ENCODE measurements around the gene TAGLN.

- TF ChIP-seq NR1H2 (CRISPR knock-in tag; IDR thresholded peaks at IDR 0.05): no peak
- no peak for TF ChIP-seq CTCF (IDR thresholded peaks at IDR 0.05)
- no peak for TF ChIP-seq ZNF121 (CRISPR knock-in tag; IDR thresholded peaks at IDR 0.05)
- TF ChIP-seq CREB1 (CRISPR knock-in tag; IDR thresholded peaks at IDR 0.05): no peak
- no peak for TF ChIP-seq SP1 (CRISPR knock-in tag; conservative IDR thresholded peaks at IDR 0.05)
- no peak for TF ChIP-seq ETV6 (CRISPR knock-in tag; IDR thresholded peaks at IDR 0.05)
- TF ChIP-seq MAX (CRISPR knock-in tag; IDR thresholded peaks at IDR 0.05): no peak
- no peak for TF ChIP-seq MLX (CRISPR knock-in tag; IDR thresholded peaks at IDR 0.05)
- no peak for TF ChIP-seq ZSCAN18 (CRISPR knock-in tag; IDR thresholded peaks at IDR 0.05)
- TF ChIP-seq NFE2L1 (CRISPR knock-in tag; IDR thresholded peaks at IDR 0.05): no peak
Observed at GRCh38 chr11:117200813-117201657, 1.9 kb downstream of the TAGLN start.

Measured in WTC11 (cell line).